DMS53 (cell line): ENCODE measurements around the gene HNRNPH2.
A peak's percentile ranks its signal among the peaks of the same experiment; 100 is the strongest.

Experiments
- DNase-seq: peaks from one replicate; lab custom pipeline; 2025; lab: John Stamatoyannopoulos, UW

The HNRNPH2 gene

DNA sequence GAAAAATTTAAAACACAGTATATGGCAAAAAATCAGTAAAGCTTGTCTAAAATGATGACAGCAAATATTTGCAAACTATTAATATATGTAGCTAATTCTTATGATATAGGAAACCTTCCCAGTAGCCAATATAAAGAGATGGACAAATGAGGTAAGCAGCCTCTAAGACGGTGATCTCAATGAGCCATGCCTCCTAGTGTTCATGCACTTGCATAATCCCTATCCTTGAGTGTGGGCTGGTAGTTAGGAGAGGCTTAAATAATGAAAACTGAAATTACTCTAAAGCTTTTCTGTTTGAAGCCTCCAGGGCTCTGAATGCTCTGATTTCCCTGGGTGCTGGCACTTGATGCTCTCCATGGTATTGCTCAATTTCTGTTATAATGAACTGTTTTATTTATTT lies 52.6 kb downstream of the HNRNPH2 start:
- peak; percentile 2 for DNase-seq

DNA sequence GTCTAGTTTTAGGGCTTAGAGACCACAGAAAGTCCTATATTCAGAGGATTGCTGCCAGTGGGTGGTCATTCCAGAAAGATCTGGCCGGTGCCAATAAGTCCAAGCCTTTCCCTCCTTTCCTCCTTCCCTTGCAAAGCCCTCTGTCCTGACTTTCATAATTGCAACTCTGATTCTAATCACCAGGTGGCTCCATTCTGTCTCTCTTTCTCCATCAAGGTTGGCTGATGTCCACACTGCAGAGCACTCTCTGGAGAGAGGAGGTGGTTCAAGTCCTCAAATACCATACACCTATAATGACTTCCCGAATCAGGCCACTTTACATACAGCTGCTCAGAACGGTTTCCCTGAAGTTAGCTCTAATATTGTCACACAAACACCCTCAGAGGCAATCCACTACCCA lies 54.9 kb downstream of the HNRNPH2 start:
- peak; percentile 73 for DNase-seq
